ENCODE measurements around the gene SNX18.

SNX18 gene

GRCh38 chr5:54556141-54556540, 38.6 kb downstream of the SNX18 start:
- no peaks in the 10 kb centered on the region for H3K79me2 ChIP-seq (ENCODE audit: control insufficient read depth, insufficient read depth, low read length, unreplicated experiment)
- H3K36me3 ChIP-seq (ENCODE audit: insufficient read depth, low read length): no peaks in the 10 kb centered on the region
- no peak overlapping the region for H2AFZ ChIP-seq (ENCODE audit: low read length, unreplicated experiment)
- H3K27me3 ChIP-seq (ENCODE audit: insufficient read depth, low read length): no peaks in the 10 kb centered on the region
- no peaks in the 10 kb centered on the region for H3K4me1 ChIP-seq (ENCODE audit: control insufficient read depth, insufficient read depth, low read length, unreplicated experiment)
- H3K27ac ChIP-seq (ENCODE audit: low read depth, low read length): no peak overlapping the region
- H3K4me3 ChIP-seq (ENCODE audit: low read depth, low read length): no peak overlapping the region

- H2AFZ ChIP-seq (ENCODE audit: low read length, unreplicated experiment): no peak overlapping the region
- H3K79me2 ChIP-seq (ENCODE audit: control insufficient read depth, insufficient read depth, low read length, unreplicated experiment): no peaks in the 10 kb centered on the region
- no peak overlapping the region for H3K27ac ChIP-seq (ENCODE audit: low read depth, low read length)
- no peaks in the 10 kb centered on the region for H3K4me1 ChIP-seq (ENCODE audit: control insufficient read depth, insufficient read depth, low read length, unreplicated experiment)
- H3K36me3 ChIP-seq (ENCODE audit: insufficient read depth, low read length): no peaks in the 10 kb centered on the region
- H3K4me3 ChIP-seq (ENCODE audit: low read depth, low read length): no peak overlapping the region
- H3K27me3 ChIP-seq (ENCODE audit: insufficient read depth, low read length): no peaks in the 10 kb centered on the region
Measured at GRCh38 chr5:54558362-54558761, 40.8 kb downstream of the SNX18 start.

- Histone ChIP-seq H3K79me2 (ENCODE audit: control insufficient read depth, insufficient read depth, low read length, unreplicated experiment) (no peaks in the 10 kb centered on the region), H3K4me3 (ENCODE audit: low read depth, low read length) (no peak overlapping the region), H2AFZ (ENCODE audit: low read length, unreplicated experiment) (no peak overlapping the region), H3K4me1 (ENCODE audit: control insufficient read depth, insufficient read depth, low read length, unreplicated experiment) (no peaks in the 10 kb centered on the region), H3K27ac (ENCODE audit: low read depth, low read length) (no peak overlapping the region), H3K27me3 (ENCODE audit: insufficient read depth, low read length) (no peaks in the 10 kb centered on the region), H3K36me3 (ENCODE audit: insufficient read depth, low read length) (no peaks in the 10 kb centered on the region)
Measured at GRCh38 chr5:54561651-54562050, 44.1 kb downstream of the SNX18 start.

GRCh38 chr5:54563083-54563761, 45.7 kb downstream of the SNX18 start:
- Histone ChIP-seq H3K4me3 (ENCODE audit: low read depth, low read length) (no peak overlapping the region), H3K27me3 (ENCODE audit: insufficient read depth, low read length) (no peaks in the 10 kb centered on the region), H3K36me3 (ENCODE audit: insufficient read depth, low read length) (no peaks in the 10 kb centered on the region)

GRCh38 chr5:54567996-54568395, 50.4 kb downstream of the SNX18 start:
- no peaks in the 10 kb centered on the region for H3K36me3 ChIP-seq (ENCODE audit: insufficient read depth, low read length)
- no peak overlapping the region for H3K27ac ChIP-seq (ENCODE audit: low read depth, low read length)
- H3K4me3 ChIP-seq (ENCODE audit: low read depth, low read length): no peak overlapping the region
- H2AFZ ChIP-seq (ENCODE audit: low read length, unreplicated experiment): no peak overlapping the region
- peaks cover 7% of the 10 kb centered on the region for H3K4me1 ChIP-seq (ENCODE audit: control insufficient read depth, insufficient read depth, low read length, unreplicated experiment)
- no peaks in the 10 kb centered on the region for H3K79me2 ChIP-seq (ENCODE audit: control insufficient read depth, insufficient read depth, low read length, unreplicated experiment)
- no peaks in the 10 kb centered on the region for H3K27me3 ChIP-seq (ENCODE audit: insufficient read depth, low read length)

More at GRCh38 chr5:54563083-54563761, 45.7 kb downstream of the SNX18 start:
- Histone ChIP-seq H3K27ac (ENCODE audit: low read depth, low read length) (no peak overlapping the region), H3K79me2 (ENCODE audit: control insufficient read depth, insufficient read depth, low read length, unreplicated experiment) (no peaks in the 10 kb centered on the region), H2AFZ (ENCODE audit: low read length, unreplicated experiment) (no peak overlapping the region), H3K4me1 (ENCODE audit: control insufficient read depth, insufficient read depth, low read length, unreplicated experiment) (no peaks in the 10 kb centered on the region)

GRCh38 chr5:54570916-54571315, 53.4 kb downstream of the SNX18 start:
- Histone ChIP-seq H2AFZ (ENCODE audit: low read length, unreplicated experiment) (no peak overlapping the region), H3K27me3 (ENCODE audit: insufficient read depth, low read length) (no peaks in the 10 kb centered on the region), H3K79me2 (ENCODE audit: control insufficient read depth, insufficient read depth, low read length, unreplicated experiment) (no peaks in the 10 kb centered on the region), H3K4me1 (ENCODE audit: control insufficient read depth, insufficient read depth, low read length, unreplicated experiment) (peaks cover 7% of the 10 kb centered on the region), H3K4me3 (ENCODE audit: low read depth, low read length) (no peak overlapping the region), H3K36me3 (ENCODE audit: insufficient read depth, low read length) (no peaks in the 10 kb centered on the region), H3K27ac (ENCODE audit: low read depth, low read length) (no peak overlapping the region)

- Histone ChIP-seq H3K4me3 (ENCODE audit: low read depth, low read length) (no peak overlapping the region), H3K27ac (ENCODE audit: low read depth, low read length) (no peak overlapping the region), H3K36me3 (ENCODE audit: insufficient read depth, low read length) (no peaks in the 10 kb centered on the region), H3K79me2 (ENCODE audit: control insufficient read depth, insufficient read depth, low read length, unreplicated experiment) (no peaks in the 10 kb centered on the region), H3K4me1 (ENCODE audit: control insufficient read depth, insufficient read depth, low read length, unreplicated experiment) (peaks cover 7% of the 10 kb centered on the region), H2AFZ (ENCODE audit: low read length, unreplicated experiment) (no peak overlapping the region), H3K27me3 (ENCODE audit: insufficient read depth, low read length) (no peaks in the 10 kb centered on the region)
Measured at GRCh38 chr5:54571462-54571861, 53.9 kb downstream of the SNX18 start.

- Histone ChIP-seq H3K4me1 (ENCODE audit: control insufficient read depth, insufficient read depth, low read length, unreplicated experiment) (peaks cover 7% of the 10 kb centered on the region), H3K4me3 (ENCODE audit: low read depth, low read length) (no peak overlapping the region), H3K79me2 (ENCODE audit: control insufficient read depth, insufficient read depth, low read length, unreplicated experiment) (no peaks in the 10 kb centered on the region), H3K27ac (ENCODE audit: low read depth, low read length) (no peak overlapping the region), H3K27me3 (ENCODE audit: insufficient read depth, low read length) (no peaks in the 10 kb centered on the region), H2AFZ (ENCODE audit: low read length, unreplicated experiment) (no peak overlapping the region), H3K36me3 (ENCODE audit: insufficient read depth, low read length) (no peaks in the 10 kb centered on the region)
Measured at GRCh38 chr5:54573812-54574489, 56.4 kb downstream of the SNX18 start.

- no peak overlapping the region for H2AFZ ChIP-seq (ENCODE audit: low read length, unreplicated experiment)
- H3K27me3 ChIP-seq (ENCODE audit: insufficient read depth, low read length): no peaks in the 10 kb centered on the region
- no peaks in the 10 kb centered on the region for H3K36me3 ChIP-seq (ENCODE audit: insufficient read depth, low read length)
- H3K4me3 ChIP-seq (ENCODE audit: low read depth, low read length): no peak overlapping the region
- no peaks in the 10 kb centered on the region for H3K79me2 ChIP-seq (ENCODE audit: control insufficient read depth, insufficient read depth, low read length, unreplicated experiment)
- H3K4me1 ChIP-seq (ENCODE audit: control insufficient read depth, insufficient read depth, low read length, unreplicated experiment): no peaks in the 10 kb centered on the region
- H3K27ac ChIP-seq (ENCODE audit: low read depth, low read length): no peak overlapping the region
Measured at GRCh38 chr5:54577528-54577927, 60.0 kb downstream of the SNX18 start.

GRCh38 chr5:54577937-54578653, 60.5 kb downstream of the SNX18 start:
- Histone ChIP-seq H3K79me2 (ENCODE audit: control insufficient read depth, insufficient read depth, low read length, unreplicated experiment) (no peaks in the 10 kb centered on the region), H2AFZ (ENCODE audit: low read length, unreplicated experiment) (no peak overlapping the region), H3K4me3 (ENCODE audit: low read depth, low read length) (no peak overlapping the region), H3K4me1 (ENCODE audit: control insufficient read depth, insufficient read depth, low read length, unreplicated experiment) (no peaks in the 10 kb centered on the region), H3K27me3 (ENCODE audit: insufficient read depth, low read length) (no peaks in the 10 kb centered on the region), H3K36me3 (ENCODE audit: insufficient read depth, low read length) (no peaks in the 10 kb centered on the region), H3K27ac (ENCODE audit: low read depth, low read length) (no peak overlapping the region)

All from ACC112 (cell line).